DMS 273 treated with DMSO at 0.1 percent for 48 hours (cell line): ENCODE measurements around the gene ARRB2.
A peak's percentile ranks its signal among the peaks of the same experiment; 100 is the strongest.
"Not testable (repeated sequence)": the region's sequence is repeated elsewhere in the genome, so short reads cannot be mapped to it uniquely, and the experiment has no call there.

ENCODE experiments used
- DNase-seq: peaks from one replicate; lab custom pipeline; 2025; lab: John Stamatoyannopoulos, UW

ARRB2 gene

DNA sequence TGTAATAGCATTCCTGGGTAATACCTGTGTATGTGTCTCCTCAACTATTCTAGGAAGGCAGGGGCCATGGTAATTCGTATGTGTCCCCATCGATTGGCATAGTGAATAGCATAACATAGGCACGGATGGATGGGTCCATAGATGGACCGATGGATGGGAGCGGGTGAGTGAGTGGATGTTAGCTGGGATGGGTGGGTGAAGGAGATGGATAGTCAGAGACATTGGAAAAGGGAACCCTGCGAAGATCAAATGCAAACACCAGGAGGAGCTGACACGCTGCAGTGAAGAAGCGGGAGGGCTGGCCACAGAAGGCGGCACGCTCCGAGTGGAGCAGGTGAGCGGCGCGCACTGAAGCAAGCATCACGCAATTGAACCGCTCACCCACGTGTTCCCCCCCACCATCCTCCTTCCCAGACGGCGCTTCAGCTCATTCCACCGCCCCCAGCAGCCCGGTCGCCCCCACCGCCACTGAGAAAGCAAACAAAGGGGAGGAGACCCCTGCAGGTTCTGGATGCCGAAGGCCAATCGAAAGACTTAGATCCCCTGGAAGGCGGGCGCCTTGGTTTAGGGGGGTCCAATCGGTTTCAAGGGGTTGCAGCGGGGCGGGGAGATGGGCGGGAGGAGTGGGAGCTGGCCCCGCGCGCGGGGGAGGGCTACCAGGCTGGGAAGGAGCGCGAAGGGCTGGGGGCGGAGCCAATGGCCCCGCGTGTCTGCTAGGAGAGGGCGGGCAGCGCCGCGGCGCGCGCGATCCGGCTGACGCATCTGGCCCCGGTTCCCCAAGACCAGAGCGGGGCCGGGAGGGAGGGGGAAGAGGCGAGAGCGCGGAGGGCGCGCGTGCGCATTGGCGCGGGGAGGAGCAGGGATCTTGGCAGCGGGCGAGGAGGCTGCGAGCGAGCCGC lies at the start of gene ARRB2:
TSS of gene ARRB2 (plus strand) at position 839 of the 899 bp plus-strand sequence. CDS start 90 bp downstream, outside the sequence.
- peak; percentile 86 for DNase-seq

DNA sequence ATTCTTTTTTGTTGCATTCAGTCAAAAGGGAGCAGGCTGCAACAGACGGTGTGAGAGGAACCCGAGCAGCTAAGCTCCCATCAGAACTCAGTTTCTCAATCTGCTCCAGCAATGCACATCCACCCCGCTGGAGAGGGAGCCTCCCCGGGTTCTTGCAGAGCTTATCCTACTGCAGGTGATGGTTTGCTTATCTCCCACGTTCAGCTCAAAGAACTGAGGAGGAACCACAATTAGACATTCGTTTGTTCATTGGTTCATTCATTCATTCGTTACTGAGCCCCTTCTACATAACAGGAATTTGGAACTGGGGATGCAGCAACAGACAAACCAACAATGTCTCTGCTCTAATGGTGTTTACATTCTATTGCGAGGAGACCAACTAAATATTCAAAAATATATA lies 46.7 kb upstream of the ARRB2 start:
- no peak for DNase-seq

DNA sequence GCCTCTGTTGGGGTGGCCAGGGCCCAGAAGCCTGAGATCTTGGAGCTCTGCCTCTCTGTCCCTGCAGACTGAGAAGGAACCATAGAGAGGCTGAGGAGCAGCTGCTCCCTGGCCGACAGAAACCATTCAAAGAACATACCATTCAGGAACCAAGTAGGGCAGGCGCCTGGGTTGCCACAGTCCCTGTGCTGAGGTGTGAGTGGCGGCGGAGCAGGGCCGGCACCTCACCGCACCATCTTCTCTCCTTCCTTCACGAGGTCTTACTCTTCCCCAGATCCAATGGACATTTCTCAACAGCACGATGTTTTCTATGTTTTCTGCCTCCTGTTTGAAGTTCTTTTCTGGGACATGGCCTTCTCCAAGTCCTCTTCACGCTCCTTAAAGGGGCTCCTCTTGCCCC lies 46.2 kb upstream of the ARRB2 start:
- no peak for DNase-seq

DNA sequence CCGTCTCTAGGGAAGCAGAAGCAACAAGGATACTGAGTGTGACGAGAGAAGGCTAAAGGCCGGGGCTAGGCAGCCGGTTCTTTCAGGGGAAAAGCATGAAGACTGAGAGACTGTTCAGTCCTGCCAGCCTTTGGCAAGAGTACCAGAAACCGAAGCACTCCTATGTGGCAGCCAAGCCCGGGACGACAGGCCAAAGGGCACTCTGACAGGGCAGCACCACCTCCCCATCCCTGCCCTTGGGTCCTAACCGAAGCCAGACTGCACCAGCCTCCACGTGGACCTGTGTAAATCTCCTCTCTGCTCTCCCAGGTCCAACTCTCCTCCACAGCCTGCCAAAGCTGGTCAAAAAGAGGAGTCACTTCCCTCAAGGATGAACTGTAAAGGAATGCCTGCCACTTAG lies 45.4 kb upstream of the ARRB2 start:
- no peak for DNase-seq

DNA sequence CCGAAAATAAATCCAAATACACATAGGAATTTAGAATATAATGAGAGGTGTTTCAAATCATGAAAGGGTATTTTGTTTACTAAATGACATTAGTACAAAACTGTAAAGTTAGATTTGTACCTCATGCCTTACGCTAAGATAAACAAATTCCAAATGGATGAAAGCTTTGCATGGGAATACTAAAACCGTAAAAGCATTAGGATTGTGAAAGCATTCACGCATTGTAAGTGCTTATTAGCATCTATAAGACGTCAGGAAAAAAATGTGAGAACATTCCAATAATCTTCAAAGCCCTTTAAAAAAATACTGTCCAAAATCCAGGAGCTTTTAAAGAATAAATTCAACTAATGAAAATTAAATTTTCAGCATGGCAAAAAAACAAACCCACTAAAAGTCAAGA lies 44.1 kb upstream of the ARRB2 start:
- DNase-seq = no peak

DNA sequence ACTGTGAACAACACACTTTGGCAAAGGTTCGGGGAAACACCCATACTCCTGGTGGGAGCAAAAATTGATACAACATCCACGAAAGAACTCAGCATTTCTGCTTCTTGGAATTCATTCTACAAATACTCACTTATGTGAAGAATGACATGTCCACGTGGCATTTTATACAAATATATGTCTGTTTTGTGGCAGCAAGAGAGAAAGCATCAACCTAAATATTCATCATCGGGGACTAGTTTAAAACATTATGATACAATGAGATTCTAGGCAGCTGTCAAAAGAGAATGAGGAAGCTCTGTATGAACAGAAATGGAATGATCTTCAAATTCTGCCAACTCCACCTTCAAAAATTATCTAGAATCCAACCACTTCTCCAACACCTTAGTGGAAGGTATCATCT lies 43.3 kb upstream of the ARRB2 start:
- DNase-seq = no peak

DNA sequence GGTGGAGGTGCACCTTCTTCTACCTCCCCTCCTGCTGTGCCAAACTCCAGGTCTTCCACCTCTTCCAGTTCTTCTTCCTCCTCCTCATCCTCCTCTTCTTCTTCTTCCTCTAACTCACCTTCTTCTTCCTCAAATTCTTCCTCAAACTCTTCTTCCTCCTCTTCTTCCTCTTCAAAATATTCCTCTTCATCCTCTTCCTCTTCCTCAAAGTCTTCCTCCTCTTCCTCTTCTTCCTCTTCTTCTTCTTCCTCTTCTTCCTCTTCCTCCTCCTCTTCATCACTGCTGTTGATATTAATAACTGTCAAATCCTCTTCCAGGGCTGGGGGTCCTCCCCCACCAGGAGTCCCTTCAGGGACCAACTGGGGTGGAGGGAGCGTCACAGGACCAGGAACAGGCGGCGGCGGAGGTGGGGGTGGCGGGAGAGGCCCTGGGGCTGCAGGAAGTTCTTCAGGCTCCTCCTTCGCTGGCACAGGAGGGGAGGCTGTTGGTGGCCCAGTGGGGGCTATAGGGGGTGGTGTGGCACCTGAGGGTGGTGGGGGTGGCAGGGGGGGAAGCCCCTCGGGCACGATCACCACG lies 38.3 kb upstream of the ARRB2 start:
- DNase-seq = no peak

DNA sequence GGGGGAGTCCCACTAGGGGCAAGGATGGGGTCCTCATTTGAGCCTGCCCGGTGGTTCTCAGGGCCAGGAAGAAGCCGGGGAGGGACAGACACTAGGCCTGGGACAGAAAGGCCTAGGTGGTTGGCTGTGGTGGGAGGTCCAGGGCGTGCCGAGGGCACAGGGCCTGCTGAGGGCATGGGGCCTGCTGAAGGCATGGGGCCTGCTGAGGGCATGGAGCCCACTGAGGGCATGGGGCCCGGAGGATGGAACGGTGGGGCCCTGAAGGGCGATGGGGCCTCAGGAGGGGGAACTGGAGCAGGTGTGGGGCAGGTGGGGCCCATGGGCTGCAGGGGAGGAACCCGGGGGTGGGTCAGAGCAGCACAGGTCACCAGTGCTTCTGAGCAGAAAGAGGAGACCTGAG lies 37.7 kb upstream of the ARRB2 start:
- DNase-seq = no peak

DNA sequence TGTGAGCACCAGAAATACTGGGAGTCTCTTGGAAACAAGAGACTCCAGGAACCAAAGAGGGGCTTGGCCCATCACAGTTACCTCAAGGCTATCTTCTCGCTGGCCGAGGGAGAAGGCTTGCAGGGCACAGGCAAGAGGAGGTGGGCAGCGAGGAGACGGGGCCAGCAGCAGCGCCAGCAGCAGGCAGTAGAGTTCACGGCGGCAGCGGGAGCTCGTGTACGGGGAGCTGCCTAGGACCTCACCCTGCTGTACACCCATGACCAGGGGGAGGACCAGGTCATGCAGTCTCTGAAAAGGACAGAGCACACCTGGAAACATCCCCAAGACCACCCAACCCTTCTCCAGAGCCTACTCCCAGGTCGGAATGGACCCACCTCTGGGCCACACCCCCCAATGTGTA lies 37.3 kb upstream of the ARRB2 start:
- DNase-seq = no peak

DNA sequence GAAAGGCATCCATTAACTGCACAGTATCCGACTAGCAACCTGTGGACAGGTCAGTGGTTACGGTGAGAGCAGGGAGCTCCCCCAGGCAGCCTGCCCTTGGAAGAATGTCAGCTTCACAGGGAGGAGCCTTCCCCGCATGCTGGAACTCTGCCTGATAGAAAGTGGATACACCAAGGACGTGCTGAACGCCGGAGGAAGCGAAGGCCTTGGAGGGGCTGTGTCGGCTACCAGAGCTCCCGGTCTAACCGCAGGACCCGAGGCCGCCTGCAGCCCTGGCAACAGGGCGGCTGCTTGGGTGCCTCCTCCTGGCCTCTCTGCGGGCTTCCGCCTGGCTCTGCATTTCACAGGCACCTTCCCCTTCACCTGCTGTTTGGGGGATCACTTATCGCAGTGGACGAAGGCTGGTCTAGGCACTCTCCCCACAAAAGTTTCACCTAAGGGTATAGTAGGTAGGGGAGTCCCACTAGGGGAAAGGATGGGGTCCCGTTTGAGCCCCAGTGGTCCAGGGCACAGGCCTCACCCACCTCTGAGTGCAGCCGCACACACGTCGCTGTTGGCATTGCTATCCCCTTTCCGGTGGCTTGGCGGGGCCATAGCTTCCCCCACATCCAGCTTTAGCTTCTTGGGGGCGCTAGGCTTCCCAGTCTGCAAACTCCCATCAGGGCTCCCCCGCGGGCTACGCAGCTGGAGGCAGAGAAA lies 36.3 kb upstream of the ARRB2 start:
- DNase-seq = no peak

DNA sequence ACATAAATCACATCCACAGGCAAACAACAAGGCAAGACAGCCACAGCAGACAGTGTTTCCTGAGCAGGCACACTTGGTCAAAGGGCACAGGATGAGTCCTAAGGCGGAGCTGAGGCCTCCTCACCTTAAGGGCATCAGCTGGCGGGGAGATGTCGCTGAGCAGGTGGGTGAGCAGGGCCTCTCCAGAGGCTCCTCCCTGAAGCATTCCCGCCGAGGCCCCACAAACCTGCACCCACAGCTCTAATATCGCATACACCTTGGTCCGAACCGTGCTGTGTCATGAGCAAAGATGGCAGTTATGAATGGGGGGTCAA lies 35.8 kb upstream of the ARRB2 start:
- no peak for DNase-seq

DNA sequence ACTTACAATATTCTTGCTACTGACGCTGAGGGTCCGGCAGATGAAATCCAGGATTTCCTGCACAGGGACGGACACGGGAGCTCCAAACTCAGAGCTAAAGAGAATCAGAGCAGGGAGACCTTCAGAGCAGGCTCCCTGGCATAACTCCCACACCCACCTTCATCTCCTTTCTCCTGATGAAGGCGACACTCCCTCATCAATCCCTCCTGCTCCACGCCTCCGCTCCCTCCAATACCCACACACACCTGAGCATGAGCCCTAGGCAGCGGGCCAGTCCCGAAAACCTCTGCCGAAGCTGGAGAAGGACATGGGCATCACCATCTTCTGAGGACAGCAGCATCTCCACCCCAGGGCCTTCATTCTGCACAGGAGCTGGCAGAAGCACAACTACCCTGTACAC lies 34.6 kb upstream of the ARRB2 start:
- DNase-seq = no peak

DNA sequence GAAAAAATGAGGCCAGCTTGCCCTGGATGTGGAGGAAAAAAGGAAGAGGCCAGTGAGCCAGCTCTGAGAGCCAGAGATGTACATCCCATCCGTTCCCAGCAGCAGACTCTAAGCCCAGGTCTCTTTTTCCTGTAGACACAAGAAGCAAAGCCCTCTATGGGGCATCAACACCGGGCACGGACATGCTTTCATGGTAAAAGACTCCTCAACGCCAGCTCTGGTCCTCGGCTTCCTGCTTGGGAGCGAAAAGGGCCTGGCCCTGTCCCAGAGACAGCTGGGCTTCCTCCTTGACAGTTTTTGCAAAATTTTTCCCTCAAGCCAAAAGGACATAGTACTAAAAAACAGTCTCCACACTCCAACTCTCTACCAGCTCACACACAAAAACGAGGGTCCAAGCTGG lies 33.6 kb upstream of the ARRB2 start:
- DNase-seq = no peak

DNA sequence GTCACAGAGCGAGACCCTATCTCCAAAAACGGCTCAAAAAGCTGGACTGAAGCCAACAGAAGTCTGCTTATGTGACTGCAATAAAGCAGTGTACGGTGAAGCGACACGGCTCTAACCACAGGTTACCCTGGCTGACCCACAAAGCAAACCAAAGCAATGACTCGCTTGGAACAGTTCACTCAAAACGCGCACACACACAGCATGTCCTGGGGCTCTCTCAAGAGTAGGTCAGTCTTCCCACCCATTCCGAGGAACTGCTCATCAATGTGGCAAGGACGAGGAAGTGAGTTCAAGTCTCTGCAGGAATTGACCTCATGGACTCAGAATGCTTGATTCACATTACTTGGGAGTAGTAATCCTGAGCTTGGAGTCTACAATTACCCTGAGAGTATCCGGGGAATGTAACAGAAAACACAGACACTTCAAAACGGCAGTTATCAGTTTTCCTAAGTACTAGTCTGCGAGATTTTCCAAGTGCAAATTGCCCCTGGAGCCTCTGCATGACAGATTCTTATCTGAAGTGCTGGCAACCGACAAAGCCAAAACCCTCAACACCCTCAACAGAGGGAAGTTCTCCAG lies 31.9 kb upstream of the ARRB2 start:
- DNase-seq = no peak

DNA sequence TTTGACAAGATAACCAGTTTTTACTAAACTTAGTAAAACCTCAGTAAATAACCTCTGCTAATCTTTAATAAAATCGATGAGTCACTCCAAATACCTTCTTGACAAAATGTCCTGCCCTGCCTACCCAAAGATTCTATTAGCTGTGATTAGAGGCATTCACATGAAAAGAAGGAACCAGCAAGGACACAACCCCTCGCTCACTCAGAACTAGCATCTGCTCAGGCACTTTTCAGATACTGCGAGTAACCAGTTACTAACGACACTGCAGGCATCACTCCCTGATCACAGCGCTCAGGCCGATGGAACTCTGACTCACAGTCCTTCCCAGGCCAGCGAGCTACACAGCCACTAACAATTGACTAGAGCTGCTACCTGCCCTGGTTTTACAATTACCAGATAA lies 30.8 kb upstream of the ARRB2 start:
- DNase-seq = no peak

DNA sequence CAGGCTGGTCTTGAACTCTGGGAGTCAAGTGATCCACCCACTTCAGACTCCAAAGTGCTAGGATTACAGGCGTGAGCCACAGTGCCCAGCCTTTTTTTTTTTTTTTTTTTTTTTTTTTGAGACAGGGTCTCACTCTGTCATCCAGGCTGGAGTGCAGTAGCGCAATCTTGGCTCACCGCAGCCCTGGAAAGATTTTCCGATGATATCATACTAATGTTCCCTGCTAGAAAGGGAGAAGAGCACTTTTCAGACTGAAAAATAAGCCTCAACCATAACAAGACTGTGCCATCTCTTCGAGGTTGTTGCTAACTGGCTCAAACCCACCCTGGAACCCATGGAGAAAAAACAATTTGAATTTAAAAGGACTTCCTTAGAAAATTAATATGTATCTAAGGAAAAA lies 26.7 kb upstream of the ARRB2 start:
- DNase-seq = not testable (repeated sequence)

DNA sequence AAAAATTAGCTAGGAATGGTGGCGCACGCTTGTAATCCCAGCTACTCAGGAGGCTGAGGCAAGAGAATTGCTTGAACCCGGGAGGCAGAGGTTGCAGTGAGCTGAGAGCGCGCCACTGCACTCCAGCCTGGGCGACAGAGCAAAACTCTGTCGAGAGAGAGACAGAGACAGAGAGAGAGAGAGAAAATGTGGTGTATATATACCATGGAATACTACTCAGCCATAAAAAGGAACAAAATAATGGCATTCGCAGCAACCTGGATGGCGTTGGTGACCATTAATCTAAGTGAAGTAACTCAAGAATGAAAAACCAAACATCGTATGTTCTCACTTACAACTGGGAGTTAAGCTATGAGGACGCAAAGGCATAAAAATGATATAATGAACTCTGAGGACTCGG lies 20.6 kb upstream of the ARRB2 start:
- not testable (repeated sequence) for DNase-seq

DNA sequence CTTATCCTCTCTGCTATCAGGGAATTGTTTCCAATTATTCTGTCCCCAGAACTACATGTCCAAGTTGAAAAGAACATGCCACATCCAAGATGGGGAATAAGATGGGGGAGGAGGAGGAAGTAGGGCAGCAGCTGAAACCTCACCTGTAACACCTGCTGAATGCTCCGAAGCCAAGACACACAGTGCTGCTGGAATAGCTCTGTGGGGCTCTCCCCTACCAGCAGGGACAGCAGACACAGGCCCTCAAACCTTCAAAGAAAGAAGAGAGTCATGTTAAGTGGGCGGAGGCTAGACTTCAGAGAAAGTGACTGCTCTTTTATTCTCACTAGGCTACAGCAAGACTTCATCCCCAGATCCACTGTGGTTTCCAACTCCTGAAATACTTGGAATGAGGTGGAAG lies 19.7 kb upstream of the ARRB2 start:
- no peak for DNase-seq

DNA sequence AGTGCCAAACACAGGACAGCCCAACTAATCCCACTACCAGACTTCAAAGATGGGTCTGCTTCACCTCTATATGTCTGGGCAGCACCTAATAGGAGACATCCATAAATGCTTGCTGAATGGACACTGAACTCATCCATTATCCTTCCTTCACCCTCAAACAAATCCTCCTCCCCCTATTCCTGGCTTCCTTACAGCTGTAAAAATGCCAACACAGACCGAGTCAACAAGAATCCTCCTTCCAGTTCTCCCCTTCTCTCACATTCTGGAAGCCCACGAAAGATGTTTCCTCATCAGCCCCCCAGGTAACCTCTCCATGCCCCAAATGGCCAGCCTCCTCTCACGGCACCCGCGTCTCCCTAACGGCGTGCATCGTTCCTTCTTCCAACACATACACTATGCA lies 18.7 kb upstream of the ARRB2 start:
- DNase-seq = no peak

DNA sequence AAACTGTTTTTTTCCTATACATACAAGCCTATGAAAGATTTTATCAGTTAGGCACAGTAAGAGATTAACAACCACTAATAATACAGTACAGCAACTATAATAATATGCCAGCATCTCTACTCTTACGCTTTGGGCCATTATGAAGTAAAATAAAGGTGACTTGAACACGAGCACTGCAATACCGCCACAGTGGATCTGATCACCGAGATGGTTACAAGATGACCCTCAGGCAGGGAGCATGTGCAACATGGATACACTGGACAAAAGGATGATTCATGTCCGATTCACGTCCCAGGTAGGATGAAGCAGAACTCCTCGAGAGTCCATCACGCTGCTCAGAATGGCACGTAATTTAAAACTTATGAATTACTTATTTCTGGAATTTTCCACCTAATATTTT lies 17.0 kb upstream of the ARRB2 start:
- no peak for DNase-seq

DNA sequence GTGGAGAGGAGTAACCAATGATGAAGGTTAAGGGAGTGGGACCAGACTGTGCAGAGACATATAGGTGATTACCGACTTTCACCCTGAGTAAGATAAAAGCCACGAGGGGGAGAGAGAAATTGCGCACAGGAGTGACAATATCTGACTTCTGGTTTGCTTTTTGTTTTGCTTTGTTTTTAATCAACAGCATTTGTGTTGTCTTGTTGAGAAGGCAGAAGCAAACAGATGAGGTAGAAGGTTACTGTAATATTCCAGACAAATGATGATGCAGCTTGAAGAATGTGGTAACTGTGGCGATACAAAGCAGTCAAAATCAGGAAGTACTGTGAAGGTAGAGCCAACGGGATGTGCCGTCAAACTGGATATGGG lies 14.0 kb upstream of the ARRB2 start:
- no peak for DNase-seq

DNA sequence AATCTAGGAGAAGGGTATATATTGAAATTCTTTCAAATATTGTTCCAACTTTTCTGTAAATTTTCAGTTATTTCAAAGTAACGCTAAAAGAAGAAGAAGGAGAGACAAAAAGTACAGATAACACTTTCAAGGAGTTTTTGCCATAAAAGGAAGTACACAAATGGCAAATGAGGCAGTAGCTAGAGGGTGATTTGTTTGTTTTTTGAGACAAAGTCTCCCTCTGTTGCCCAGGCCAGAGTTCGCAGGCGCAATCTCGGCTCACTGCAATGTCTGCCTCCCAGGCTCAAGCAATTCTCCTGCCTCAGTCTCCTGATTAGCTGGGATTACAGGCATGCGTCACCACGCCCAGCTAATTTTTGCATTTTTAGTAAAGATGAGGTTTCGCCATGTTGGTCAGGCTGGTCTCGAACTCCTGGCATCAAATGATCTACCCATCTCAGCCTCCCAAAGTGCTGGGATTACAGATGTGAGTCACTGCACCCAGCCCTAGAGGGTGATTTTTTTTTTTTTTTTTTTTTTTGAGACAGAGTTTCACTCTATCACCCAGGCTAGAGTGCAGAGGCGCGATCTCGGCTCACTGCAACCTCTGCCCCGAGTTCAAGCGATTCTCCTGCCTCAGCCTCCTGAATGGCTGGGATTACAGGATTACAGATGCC lies 10.9 kb upstream of the ARRB2 start:
- not testable (repeated sequence) for DNase-seq

DNA sequence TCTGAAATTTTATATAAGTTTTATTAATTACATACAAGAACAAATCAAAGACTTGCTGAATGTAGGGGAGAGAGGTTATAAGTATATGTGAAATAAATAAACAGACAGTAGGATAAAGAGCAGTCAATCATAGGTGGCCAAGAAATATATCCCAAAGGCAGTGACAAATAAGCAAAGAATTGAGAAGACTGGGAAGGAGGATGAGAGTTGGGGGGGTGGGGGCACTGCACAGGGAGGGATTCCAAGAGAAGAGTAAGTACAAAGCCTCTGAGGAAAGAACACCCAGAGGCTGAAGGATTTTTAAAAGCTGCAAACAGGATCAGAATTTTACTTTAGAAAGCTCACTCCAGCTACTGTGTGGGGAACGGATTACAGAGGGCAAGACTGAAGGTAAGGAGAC lies 9.3 kb upstream of the ARRB2 start:
- no peak for DNase-seq
